GM12878 (cell line): ENCODE results near the gene MAP3K6. TPM values are rescaled to one million over a fixed set of nuclear protein-coding genes. Genes with fewer than 3 reads are reported as not detected.

ENCODE experiments used
- ASH2L ChIP-seq: fragments of 300-600, 200-600 bp; sonication (generic); IDR thresholded peaks from 2 replicates; pipeline ENCODE4 v1.6.1; 2017; ENCODE audit warnings: low read depth, mild to moderate bottlenecking, borderline replicate concordance
- ATF7 ChIP-seq: fragments of 450-650 bp; IDR thresholded peaks from 2 replicates; pipeline ENCODE4 v1.6.1; 2016; ENCODE audit warnings: low read depth, mild to moderate bottlenecking
- CBX5 ChIP-seq: sonication (generic); IDR thresholded peaks from 2 replicates; pipeline ENCODE4 v1.6.1; 2016; ENCODE audit warnings: low read depth, moderate library complexity, mild to moderate bottlenecking, inconsistent platforms
- E4F1 ChIP-seq: fragments of 450-650 bp; IDR thresholded peaks from 2 replicates; pipeline ENCODE4 v1.6.1; 2018; ENCODE audit warnings: borderline replicate concordance, mild to moderate bottlenecking; ENCODE audit not compliant: partially characterized antibody
- GATAD2B ChIP-seq: fragments of 450-650 bp; conservative IDR thresholded peaks from 2 replicates; pipeline ENCODE4 v1.6.1; 2017; ENCODE audit warnings: low read depth, mild to moderate bottlenecking, moderate library complexity
- HDGF ChIP-seq: fragments of 450-650 bp; IDR thresholded peaks from 2 replicates; pipeline ENCODE4 v1.6.1; 2016; ENCODE audit warnings: antibody characterized with exemption
- IRF4 ChIP-seq: IDR thresholded peaks from 2 replicates; pipeline ENCODE4 v1.6.1; 2011; ENCODE audit warnings: low read depth, low read length
- KLF5 ChIP-seq: fragments of 450-650 bp; IDR thresholded peaks from 2 replicates; pipeline ENCODE4 v1.6.1; 2014; ENCODE audit warnings: mild to moderate bottlenecking; ENCODE audit not compliant: partially characterized antibody
- MAX ChIP-seq: IDR thresholded peaks from 2 replicates; pipeline ENCODE4 v1.6.1; 2012; ENCODE audit warnings: low read depth, low read length, improper control_type of control experiment
- MEF2A ChIP-seq: IDR thresholded peaks from 2 replicates; pipeline ENCODE4 v1.6.1; 2011; ENCODE audit warnings: low read depth, mild to moderate bottlenecking, low read length, moderate library complexity; ENCODE audit not compliant: insufficient read depth
- MXI1 ChIP-seq: fragments of 150-350 bp; IDR thresholded peaks from 2 replicates; pipeline ENCODE4 v1.6.1; 2011; ENCODE audit warnings: low read depth, mild to moderate bottlenecking, inconsistent platforms, low read length, improper control_type of control experiment
- POLR2A ChIP-seq: IDR thresholded peaks from 2 replicates; pipeline ENCODE4 v1.6.1; 2011; ENCODE audit warnings: low read depth, mild to moderate bottlenecking, low read length
- POU2F2 ChIP-seq: IDR thresholded peaks from 3 replicates; pipeline ENCODE4 v1.6.1; 2011; ENCODE audit warnings: low read depth, mild to moderate bottlenecking, low read length, borderline replicate concordance
- RAD51 ChIP-seq: fragments of 450-650 bp; IDR thresholded peaks from 2 replicates; pipeline ENCODE4 v1.6.1; 2016; ENCODE audit warnings: moderate library complexity, mild to moderate bottlenecking, inconsistent platforms
- SIX5 ChIP-seq: IDR thresholded peaks from 2 replicates; pipeline ENCODE4 v1.6.1; 2011; ENCODE audit warnings: mild to moderate bottlenecking, low read depth, low read length, moderate library complexity; ENCODE audit not compliant: severe bottlenecking
- SMARCA5 ChIP-seq: fragments of 450-650 bp; IDR thresholded peaks from 2 replicates; pipeline ENCODE4 v1.6.1; 2017; ENCODE audit warnings: mild to moderate bottlenecking
- SMC3 ChIP-seq: IDR thresholded peaks from 2 replicates; pipeline ENCODE4 v1.6.1; 2011; ENCODE audit warnings: low read length, improper control_type of control experiment, borderline replicate concordance
- STAT1 ChIP-seq: fragments of 450-650 bp; conservative IDR thresholded peaks from 2 replicates; pipeline ENCODE4 v1.6.1; 2014; ENCODE audit warnings: antibody characterized with exemption, mild to moderate bottlenecking
- TARDBP ChIP-seq: IDR thresholded peaks from 2 replicates; pipeline ENCODE4 v1.6.1; 2016; ENCODE audit warnings: borderline replicate concordance
- TCF12 ChIP-seq: IDR thresholded peaks from 2 replicates; pipeline ENCODE4 v1.6.1; 2011; ENCODE audit warnings: low read depth, mild to moderate bottlenecking, low read length
- TCF3 ChIP-seq: IDR thresholded peaks from 2 replicates; pipeline ENCODE4 v1.6.1; 2012; ENCODE audit warnings: low read depth, mild to moderate bottlenecking, low read length, borderline replicate concordance; ENCODE audit not compliant: insufficient read depth
- YY1 ChIP-seq: IDR thresholded peaks from 2 replicates; pipeline ENCODE4 v1.6.1; 2011; ENCODE audit warnings: low read depth, mild to moderate bottlenecking, low read length
- ZBED1 ChIP-seq: IDR thresholded peaks from 2 replicates; pipeline ENCODE4 v1.6.1; 2016; ENCODE audit warnings: borderline replicate concordance
- ZBTB33 ChIP-seq: fragments of 450-650 bp; IDR thresholded peaks from 2 replicates; pipeline ENCODE4 v1.6.1; 2017; ENCODE audit warnings: mild to moderate bottlenecking
- polyA plus RNA-seq, 11 experiments: library from polyadenylated mRNA; depleted of rRNA in 4 of 11; unstranded in 6 of 11; stranded (reverse) in 5 of 11; fragments of >200 nt; fragmentation: Nextera tagmentation in 4 of 11; fragmentation: Illumina TruSeq in 1 of 11; extraction: Ambion mirVana in 4 of 11; extraction: Trizol in 1 of 11; gene quantifications; 1 replicate in 1 of 11; 2 replicates in 10 of 11; pipeline versions ENCODE4 v1.2.1 to v1.2.3, GENCODE V29; 2011 to 2016; ENCODE audit warnings: inconsistent platforms in 2 of 11, missing spikeins in 2 of 11, low read depth in 1 of 11
- total RNA-seq, 4 experiments: library from RNA; depleted of rRNA in 3 of 4; stranded (reverse); fragments of >200 nt in 3 of 4; fragmentation: Illumina TruSeq in 1 of 4; extraction: Trizol in 1 of 4; gene quantifications; 2 replicates each; pipeline versions ENCODE4 v1.2.1 to v1.2.3, GENCODE V29; 2013 to 2021
- TF ChIP-seq, protein P1 (sequence below): IDR thresholded peaks from 2 replicates; pipeline ENCODE4 v1.6.1; 2011; ENCODE audit warnings: borderline replicate concordance, low read depth, mild to moderate bottlenecking, moderate library complexity, low read length; ENCODE audit not compliant: insufficient read depth, poor library complexity, severe bottlenecking

The MAP3K6 gene
- total and polyA plus RNA-seq, 10 of the 15 experiments (the other 5 are each of a cell fraction or from before 2014, with no cell fraction given), result 0.15 to 3.4 (median 1.2) TPM; not detected in 1

DNA sequence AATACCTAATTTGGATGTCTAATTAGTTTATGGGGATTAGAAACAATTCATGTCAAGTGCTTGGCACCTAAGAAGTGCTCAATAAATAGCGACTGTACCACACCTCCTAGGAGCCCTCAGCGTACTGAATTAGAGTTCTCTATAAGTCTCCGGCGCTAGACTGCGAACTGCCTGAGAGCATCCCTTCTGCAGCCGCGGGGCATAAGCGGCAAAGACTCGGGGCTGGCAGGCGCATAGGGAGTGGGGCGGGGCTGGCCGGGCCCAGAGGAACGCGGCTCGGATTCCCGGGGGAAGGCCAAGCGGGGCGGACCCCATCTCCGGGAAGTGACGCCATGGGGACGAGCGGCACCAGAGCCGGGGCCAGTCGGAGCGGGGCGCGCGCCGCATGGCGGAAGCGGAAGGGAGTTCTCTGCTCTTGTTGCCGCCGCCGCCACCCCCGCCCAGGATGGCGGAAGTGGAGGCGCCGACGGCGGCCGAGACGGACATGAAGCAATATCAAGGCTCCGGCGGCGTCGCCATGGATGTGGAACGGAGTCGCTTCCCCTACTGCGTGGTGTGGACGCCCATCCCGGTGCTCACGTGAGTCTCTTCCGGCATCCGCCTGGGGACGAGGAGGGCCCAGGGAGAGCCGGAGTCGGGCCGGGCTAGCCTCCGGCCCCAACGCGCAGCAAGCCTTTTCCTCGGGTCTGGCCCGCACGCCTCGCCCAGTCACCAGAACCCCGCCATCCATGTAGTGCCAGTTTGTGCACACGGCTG is 44.8 kb downstream of the MAP3K6 start, which contains the start of gene TMEM222 (continued):
- no peak for TF ChIP-seq ZBTB33
- peak; percentile 28; the same call in 1 of the 2 replicates for TF ChIP-seq TCF12
- peak; percentile 75 for TF ChIP-seq ATF7
- no peak for TF ChIP-seq RAD51
- peak; percentile 72 for TF ChIP-seq SIX5
- peak; percentile 93 for TF ChIP-seq POLR2A
- 0 out of 2 replicates have a peak, but pooled peaks have one; percentile 6 for TF ChIP-seq MEF2A
- peak; percentile 89; the same call in 1 of the 2 replicates for TF ChIP-seq CBX5
- 0 out of 2 replicates have a peak, but pooled peaks have one; percentile 45 for TF ChIP-seq ASH2L
- peak; percentile 66 for TF ChIP-seq TCF3
- peak; percentile 77 for TF ChIP-seq TARDBP
- TF ChIP-seq POU2F2, result peak; percentile 55; the same call in 2 of the 3 replicates
- TF ChIP-seq MAX, result peak; percentile 79
- 0 out of 2 replicates have a peak, but pooled peaks have one; percentile 29 for TF ChIP-seq SMARCA5
- peak; percentile 42; the same call in 1 of the 2 replicates for TF ChIP-seq HDGF
- TF ChIP-seq MXI1, result no peak; the same call in none of the 2 replicates
- peak; percentile 96; the same call in 1 of the 2 replicates for TF ChIP-seq STAT1
- peak; percentile 98 for TF ChIP-seq GATAD2B
- no peak for TF ChIP-seq SMC3
- TF ChIP-seq YY1, result peak; percentile 92
- peak; percentile 87 for TF ChIP-seq E4F1
- TF ChIP-seq, protein P1, sequence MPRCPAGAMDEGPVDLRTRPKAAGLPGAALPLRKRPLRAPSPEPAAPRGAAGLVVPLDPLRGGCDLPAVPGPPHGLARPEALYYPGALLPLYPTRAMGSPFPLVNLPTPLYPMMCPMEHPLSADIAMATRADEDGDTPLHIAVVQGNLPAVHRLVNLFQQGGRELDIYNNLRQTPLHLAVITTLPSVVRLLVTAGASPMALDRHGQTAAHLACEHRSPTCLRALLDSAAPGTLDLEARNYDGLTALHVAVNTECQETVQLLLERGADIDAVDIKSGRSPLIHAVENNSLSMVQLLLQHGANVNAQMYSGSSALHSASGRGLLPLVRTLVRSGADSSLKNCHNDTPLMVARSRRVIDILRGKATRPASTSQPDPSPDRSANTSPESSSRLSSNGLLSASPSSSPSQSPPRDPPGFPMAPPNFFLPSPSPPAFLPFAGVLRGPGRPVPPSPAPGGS, result peak; percentile 69
- no peak for TF ChIP-seq IRF4
- TF ChIP-seq ZBED1, result no peak
- TF ChIP-seq KLF5, result peak; percentile 92
